ENCODE measurements around the gene PLK3.

- TF ChIP-seq EZH2 (IDR thresholded peaks at IDR 0.05; ENCODE audit: insufficient read depth, poor library complexity, severe bottlenecking) (no peak), EZH2phosphoT487 (IDR thresholded peaks at IDR 0.05; ENCODE audit: insufficient read depth, low read depth) (no peak)
These were observed 5.3 kb downstream of the PLK3 start for GRCh38 chr1:44805311-44806024.
